HG03103 (cell line): ENCODE data around the gene SDHD.

Source experiments
- ATAC-seq: cut with Tn5 transposase; IDR thresholded peaks from one replicate; pipeline ENCODE4 v1.9.1; 2021; ENCODE audit warnings: low read depth; ENCODE audit not compliant: unreplicated experiment

Gene SDHD

GRCh38 chr11:112097734-112098528 is 11.3 kb downstream of the SDHD start:
- no peak for ATAC-seq

DNA sequence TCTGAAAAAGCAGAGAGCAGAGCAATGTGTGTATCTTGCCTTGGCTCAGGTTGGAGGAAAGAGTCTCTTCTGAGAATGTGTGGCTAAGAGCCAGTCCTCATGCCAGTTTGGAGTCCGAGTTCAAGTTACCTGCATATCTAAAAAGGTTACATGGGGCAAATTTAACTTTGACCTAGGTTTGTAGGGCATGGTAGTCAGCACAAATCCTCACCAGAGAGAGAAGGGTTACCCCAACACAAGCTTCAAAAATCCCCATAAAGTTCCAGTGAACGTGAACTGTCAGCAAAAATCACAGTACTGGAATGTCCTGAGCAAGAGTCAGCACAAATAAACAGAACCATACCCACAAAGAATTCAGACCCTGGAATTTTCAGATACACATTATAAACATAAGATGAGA is 13.8 kb downstream of the SDHD start:
- no peak for ATAC-seq

- ATAC-seq: no peak
Measured at GRCh38 chr11:112103446-112103845, 16.8 kb downstream of the SDHD start.

- no peak for ATAC-seq
Measured at GRCh38 chr11:112106070-112106469, 19.4 kb downstream of the SDHD start.

GRCh38 chr11:112113539-112114457 is 27.1 kb downstream of the SDHD start:
- ATAC-seq: peak; percentile 74

DNA sequence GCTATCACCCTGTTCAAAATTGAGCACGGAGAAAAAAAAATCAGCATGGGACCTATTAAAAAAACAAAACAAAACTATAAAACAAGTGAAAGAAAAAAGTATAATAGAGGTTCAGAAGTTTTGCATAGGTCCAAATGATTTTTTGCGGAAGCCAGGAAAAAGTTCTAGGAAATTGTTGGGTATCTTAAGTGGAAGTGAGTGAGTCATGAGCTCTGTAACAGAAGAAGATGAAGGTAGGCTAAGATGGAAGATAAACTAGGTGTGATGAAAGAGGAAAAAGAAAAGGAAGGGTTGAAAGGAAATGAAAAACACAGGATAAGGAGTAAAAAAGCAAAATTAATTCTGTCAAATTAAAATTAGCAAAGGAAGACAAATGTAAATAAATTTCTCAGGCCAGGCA is 27.8 kb downstream of the SDHD start:
- ATAC-seq: no peak

- no peak for ATAC-seq
Measured at GRCh38 chr11:112115386-112115785, 28.7 kb downstream of the SDHD start.

DNA sequence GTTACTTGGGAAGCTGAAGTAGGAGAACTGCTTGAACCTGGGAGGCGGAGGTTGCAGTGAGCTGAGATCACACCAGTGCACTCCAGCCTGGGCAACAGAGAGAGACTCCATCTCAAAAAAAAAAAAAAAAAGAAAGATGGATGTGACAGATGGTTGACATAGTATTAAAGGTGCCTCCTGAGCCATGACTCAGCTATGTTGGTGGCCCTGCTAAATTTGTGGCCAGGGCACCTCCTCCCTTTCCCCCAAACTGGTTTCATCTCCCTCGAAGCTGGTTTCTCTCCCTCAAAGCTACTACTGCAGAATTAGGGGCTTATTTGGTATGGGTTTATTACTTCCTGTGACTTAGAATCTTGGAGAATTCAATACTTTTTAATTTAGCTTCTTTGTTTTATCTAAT is 31.5 kb downstream of the SDHD start:
- no peak for ATAC-seq

GRCh38 chr11:112121981-112122615 is 35.4 kb downstream of the SDHD start:
- ATAC-seq: no peak

DNA sequence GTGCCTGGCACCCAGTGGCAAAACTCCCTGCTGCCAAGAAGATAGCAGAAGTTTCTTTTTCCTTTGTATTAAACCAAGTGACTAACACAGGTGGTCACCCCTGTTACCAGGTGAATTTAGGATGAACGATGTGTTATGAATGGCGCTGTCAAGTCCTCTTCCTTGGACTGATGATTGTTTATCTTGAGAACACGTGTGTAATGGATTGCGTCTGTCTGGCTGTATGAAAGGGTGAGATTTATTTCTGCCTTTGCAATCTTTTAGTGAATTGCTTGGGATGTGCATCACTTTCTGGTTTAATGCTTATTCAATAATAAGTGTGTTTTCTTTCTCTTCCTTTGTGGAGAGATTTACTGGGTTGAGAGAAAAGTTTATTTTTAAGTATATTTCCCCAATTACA is 36.5 kb downstream of the SDHD start:
- no peak for ATAC-seq

GRCh38 chr11:112127056-112127455 is 40.4 kb downstream of the SDHD start:
- no peak for ATAC-seq

GRCh38 chr11:112128483-112129121 is 41.9 kb downstream of the SDHD start:
- no peak for ATAC-seq

- no peak for ATAC-seq
Measured at GRCh38 chr11:112129656-112130055, 43.0 kb downstream of the SDHD start.

DNA sequence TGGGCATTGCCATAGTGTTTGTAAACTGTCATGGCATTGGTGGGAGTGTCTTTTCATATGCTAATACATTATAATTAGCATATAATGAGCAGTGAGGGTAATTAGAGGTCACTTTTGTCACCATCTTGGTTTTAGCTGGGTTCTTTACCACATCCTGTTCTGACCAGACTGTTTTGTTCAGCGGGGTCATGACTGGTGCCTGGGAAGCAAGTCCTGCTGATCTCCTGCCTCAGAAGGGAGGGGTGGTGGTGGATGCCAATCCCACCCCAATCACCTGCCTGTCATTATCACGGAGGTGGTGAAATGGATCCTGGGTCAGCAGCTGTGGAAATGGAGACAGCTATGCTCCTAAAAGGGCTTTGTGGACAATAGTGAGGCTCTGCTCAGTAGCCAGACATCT is 46.1 kb downstream of the SDHD start:
- ATAC-seq: no peak

DNA sequence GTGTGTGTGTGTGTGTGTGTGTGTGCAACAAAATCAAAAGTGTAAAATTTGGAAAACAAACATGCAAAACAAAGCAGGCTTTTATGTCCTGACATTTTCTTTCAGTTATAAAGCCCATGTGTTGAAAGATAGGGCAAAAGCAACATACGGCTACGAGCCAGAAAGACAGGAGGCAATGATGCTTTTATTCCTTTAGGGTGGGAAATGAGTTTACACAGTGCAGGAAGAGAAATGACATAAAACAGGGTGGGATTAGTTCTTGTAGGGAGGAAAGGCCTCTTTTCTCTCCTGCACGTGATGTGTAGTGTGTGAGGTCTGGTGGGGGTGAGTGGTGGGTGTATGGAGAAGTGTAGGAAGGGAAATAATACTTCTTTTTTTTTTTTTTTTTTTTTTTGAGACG is 47.8 kb downstream of the SDHD start:
- ATAC-seq: no peak

- ATAC-seq: no peak
Measured at GRCh38 chr11:112143597-112143996, 56.9 kb downstream of the SDHD start.
